K562 (cell line): ENCODE data around the gene MROH8. TPM values are rescaled to one million over a fixed set of nuclear protein-coding genes. Genes with fewer than 3 reads are reported as not detected.

Experiments used
- CXXC5 ChIP-seq: fragments of 250-450 bp; sonication (Bioruptor Pico); IDR thresholded peaks from 2 replicates; pipeline ENCODE4 v1.8.0; 2022; ENCODE audit warnings: inconsistent platforms, mild to moderate bottlenecking, moderate library complexity
- E2F8 ChIP-seq: fragments of 450-650 bp; IDR thresholded peaks from 2 replicates; pipeline ENCODE4 v1.7.1; 2018; ENCODE audit warnings: mild to moderate bottlenecking, low read depth; ENCODE audit not compliant: partially characterized antibody
- EHMT2 ChIP-seq: fragments of 450-650 bp; IDR thresholded peaks from 2 replicates; pipeline ENCODE4 v1.6.1; 2018; ENCODE audit warnings: antibody characterized with exemption
- HDAC1 ChIP-seq, 2 experiments: fragments of 450-650 bp; IDR thresholded peaks; 2 replicates each; pipeline ENCODE4 v1.6.1; 2016 to 2017; ENCODE audit warnings: inconsistent platforms in 1 of 2, mild to moderate bottlenecking in 1 of 2, moderate library complexity in 1 of 2
- HNRNPK ChIP-seq: fragments of 200-400 bp; formaldehyde crosslinking; IDR thresholded peaks from one replicate; pipeline ENCODE4 v1.6.1; 2018; ENCODE audit warnings: mild to moderate bottlenecking, low read depth, low read length; ENCODE audit not compliant: poor library complexity, severe bottlenecking
- KDM4B ChIP-seq, 2 experiments: fragments of 450-650 bp in 1 of 2; sonication (generic) in 1 of 2; IDR thresholded peaks; 2 replicates each; pipeline ENCODE4 v1.6.1; 2016 to 2017; ENCODE audit warnings: borderline replicate concordance in 2 of 2, antibody characterized with exemption in 1 of 2, low read depth in 1 of 2, mild to moderate bottlenecking in 1 of 2
- LEF1 ChIP-seq: fragments of 450-650 bp; IDR thresholded peaks from 2 replicates; pipeline ENCODE4 v1.6.1; 2016; ENCODE audit warnings: mild to moderate bottlenecking
- MYC ChIP-seq, 2 experiments: fragments of 250-450 bp in 1 of 2; sonication (Bioruptor Pico) in 1 of 2; IDR thresholded peaks; 2 replicates each; pipeline versions ENCODE4 v1.5.1 to v1.6.1; 2012 to 2021; ENCODE audit warnings: low read depth in 2 of 2, borderline replicate concordance in 1 of 2, improper control_type of control experiment in 1 of 2, low read length in 1 of 2, mild to moderate bottlenecking in 1 of 2, moderate library complexity in 1 of 2
- SMARCA4 ChIP-seq: fragments of 450-650 bp; IDR thresholded peaks from 2 replicates; pipeline ENCODE4 v1.6.1; 2016
- SREBF2 ChIP-seq: sonication (generic); formaldehyde crosslinking; IDR thresholded peaks from 2 replicates; pipeline ENCODE4 v1.4.0; 2020; ENCODE audit warnings: mild to moderate bottlenecking, missing genetic modification reagents
- STAT6 ChIP-seq: sonication (generic); formaldehyde crosslinking; IDR thresholded peaks from 2 replicates; pipeline ENCODE4 v1.8.1; 2023; ENCODE audit warnings: mild to moderate bottlenecking, missing genetic modification reagents
- THRB ChIP-seq: fragments of 450-650 bp; formaldehyde crosslinking; conservative IDR thresholded peaks from 2 replicates; pipeline ENCODE4 v1.4.0; 2022; ENCODE audit warnings: mild to moderate bottlenecking, missing genetic modification characterization
- ZBTB17 ChIP-seq: fragments of 450-650 bp; formaldehyde crosslinking; IDR thresholded peaks from 2 replicates; pipeline ENCODE4 v1.4.0; 2020; ENCODE audit warnings: mild to moderate bottlenecking
- ZNF12 ChIP-seq: sonication (generic); formaldehyde crosslinking; IDR thresholded peaks from 2 replicates; pipeline ENCODE4 v1.4.0; 2020; ENCODE audit warnings: mild to moderate bottlenecking, missing genetic modification reagents
- ZNF644 ChIP-seq: fragments of 200-800 bp; sonication (Bioruptor generic); IDR thresholded peaks from 2 replicates; pipeline ENCODE4 v1.6.1; 2016; ENCODE audit warnings: low read depth, missing genetic modification characterization, missing compliant biosample characterization
- polyA plus RNA-seq, 8 experiments: library from polyadenylated mRNA; depleted of rRNA in 4 of 8; stranded (reverse) in 5 of 8; unstranded in 3 of 8; fragments of >200 nt; fragmentation: Nextera tagmentation in 2 of 8; fragmentation: Illumina TruSeq in 1 of 8; extraction: Ambion mirVana in 2 of 8; extraction: Trizol in 1 of 8; gene quantifications; 2 replicates each; pipeline versions ENCODE4 v1.2.1 to v1.2.3, GENCODE V29; 2011 to 2014; ENCODE audit warnings: inconsistent platforms in 1 of 8, missing spikeins in 1 of 8
- total RNA-seq, 7 experiments: library from RNA; depleted of rRNA in 6 of 7; stranded (reverse); fragments of >200 nt in 6 of 7; fragmentation: Illumina TruSeq in 2 of 7; extraction: Trizol in 2 of 7; gene quantifications; 2 replicates each; pipeline versions ENCODE4 v1.2.1 to v1.2.3, GENCODE V29; 2011 to 2021; ENCODE audit warnings: low replicate concordance in 1 of 7
- TF ChIP-seq, protein P1 (sequence below): fragments of 450-650 bp; IDR thresholded peaks from 2 replicates; pipeline ENCODE4 v1.6.1; 2017; ENCODE audit warnings: antibody characterized with exemption, mild to moderate bottlenecking

Gene MROH8
- total and polyA plus RNA-seq, 9 of the 15 experiments (the other 6 are each of a cell fraction or from before 2014, with no cell fraction given): 0.21 to 1.5 (median 0.78) TPM

- TF ChIP-seq STAT6: no peak
- TF ChIP-seq, protein P1, sequence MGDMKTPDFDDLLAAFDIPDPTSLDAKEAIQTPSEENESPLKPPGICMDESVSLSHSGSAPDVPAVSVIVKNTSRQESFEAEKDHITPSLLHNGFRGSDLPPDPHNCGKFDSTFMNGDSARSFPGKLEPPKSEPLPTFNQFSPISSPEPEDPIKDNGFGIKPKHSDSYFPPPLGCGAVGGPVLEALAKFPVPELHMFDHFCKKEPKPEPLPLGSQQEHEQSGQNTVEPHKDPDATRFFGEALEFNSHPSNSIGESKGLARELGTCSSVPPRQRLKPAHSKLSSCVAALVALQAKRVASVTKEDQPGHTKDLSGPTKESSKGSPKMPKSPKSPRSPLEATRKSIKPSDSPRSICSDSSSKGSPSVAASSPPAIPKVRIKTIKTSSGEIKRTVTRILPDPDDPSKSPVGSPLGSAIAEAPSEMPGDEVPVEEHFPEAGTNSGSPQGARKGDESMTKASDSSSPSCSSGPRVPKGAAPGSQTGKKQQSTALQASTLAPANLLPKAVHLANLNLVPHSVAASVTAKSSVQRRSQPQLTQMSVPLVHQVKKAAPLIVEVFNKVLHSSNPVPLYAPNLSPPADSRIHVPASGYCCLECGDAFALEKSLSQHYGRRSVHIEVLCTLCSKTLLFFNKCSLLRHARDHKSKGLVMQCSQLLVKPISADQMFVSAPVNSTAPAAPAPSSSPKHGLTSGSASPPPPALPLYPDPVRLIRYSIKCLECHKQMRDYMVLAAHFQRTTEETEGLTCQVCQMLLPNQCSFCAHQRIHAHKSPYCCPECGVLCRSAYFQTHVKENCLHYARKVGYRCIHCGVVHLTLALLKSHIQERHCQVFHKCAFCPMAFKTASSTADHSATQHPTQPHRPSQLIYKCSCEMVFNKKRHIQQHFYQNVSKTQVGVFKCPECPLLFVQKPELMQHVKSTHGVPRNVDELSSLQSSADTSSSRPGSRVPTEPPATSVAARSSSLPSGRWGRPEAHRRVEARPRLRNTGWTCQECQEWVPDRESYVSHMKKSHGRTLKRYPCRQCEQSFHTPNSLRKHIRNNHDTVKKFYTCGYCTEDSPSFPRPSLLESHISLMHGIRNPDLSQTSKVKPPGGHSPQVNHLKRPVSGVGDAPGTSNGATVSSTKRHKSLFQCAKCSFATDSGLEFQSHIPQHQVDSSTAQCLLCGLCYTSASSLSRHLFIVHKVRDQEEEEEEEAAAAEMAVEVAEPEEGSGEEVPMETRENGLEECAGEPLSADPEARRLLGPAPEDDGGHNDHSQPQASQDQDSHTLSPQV: 0 out of 2 replicates have a peak, but pooled peaks have one; percentile 25
- peak; percentile 72; the same call in 1 of the 2 replicates for TF ChIP-seq ZBTB17 (CRISPR knock-in tag)
- TF ChIP-seq ZNF12 (CRISPR knock-in tag): no peak
- no peak for TF ChIP-seq HNRNPK
- TF ChIP-seq THRB (CRISPR knock-in tag): no peak
- peak; percentile 93 for TF ChIP-seq ZNF644
- TF ChIP-seq MYC (IDR thresholded peaks at IDR 0.05; ENCODE audit: low read depth, low read length): 0 out of 2 replicates have a peak, but pooled peaks have one; percentile 36
- no peak for TF ChIP-seq MYC (CRISPR knock-in tag; IDR thresholded peaks at IDR 0.05; ENCODE audit: borderline replicate concordance, low read depth)
- TF ChIP-seq LEF1: peak; percentile 80
- TF ChIP-seq EHMT2: peak; percentile 92
- peak; percentile 66 for TF ChIP-seq CXXC5 (CRISPR knock-in tag)
- TF ChIP-seq SMARCA4: peak; percentile 97
- TF ChIP-seq E2F8: no peak
- no peak for TF ChIP-seq KDM4B (IDR thresholded peaks at IDR 0.05; ENCODE audit: borderline replicate concordance in 2 of 2, low read depth in 1 of 2)
- TF ChIP-seq HDAC1 (IDR thresholded peaks at IDR 0.05): peak in 1 of 2 experiments; percentile 58; a peak in 1 of 4 replicates
- no peak for TF ChIP-seq SREBF2 (CRISPR knock-in tag)
Measured at GRCh38 chr20:37154684-37155298, 24.6 kb downstream of the MROH8 start (continued).
